ENCODE measurements around the gene DTX2.
"Not testable (repeated sequence)": the region's sequence is repeated elsewhere in the genome, so short reads cannot be mapped to it uniquely, and the experiment has no call there.

DTX2 gene

DNA sequence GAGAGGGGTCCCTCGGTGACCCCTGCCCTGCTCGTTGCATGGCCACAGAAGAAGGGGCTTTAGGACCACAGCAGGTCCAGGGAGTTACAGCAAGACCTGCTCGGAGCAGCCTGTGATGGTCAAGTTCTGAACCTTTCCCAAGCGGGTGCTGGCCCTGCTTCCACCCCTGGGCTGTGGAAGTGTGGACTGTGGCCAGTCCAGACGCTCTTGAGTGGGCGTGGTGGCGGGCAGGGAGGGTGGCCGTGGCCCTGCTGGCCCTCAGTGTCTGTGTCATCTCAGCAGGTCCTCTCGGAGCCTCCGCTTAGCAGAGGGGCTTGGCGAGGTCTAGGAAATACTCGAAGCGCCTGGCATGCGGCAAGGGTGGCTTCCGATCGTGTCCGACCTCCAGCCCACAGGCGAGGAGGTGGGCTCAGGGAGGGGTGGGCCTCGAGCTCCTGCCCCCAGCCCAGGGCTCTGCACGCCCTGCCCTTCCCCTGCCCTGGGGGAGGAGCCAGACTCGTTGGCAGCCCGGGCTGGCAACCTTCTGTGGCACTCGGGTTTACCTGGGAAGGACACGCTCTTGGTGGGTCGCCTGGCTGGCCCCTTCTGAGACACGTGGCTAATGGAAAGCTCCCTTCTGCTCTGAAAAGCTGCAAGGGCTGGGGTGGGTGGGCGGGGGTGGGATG, 36.5 kb downstream of the DTX2 start:
- not testable (repeated sequence) for DNase-seq

DNA sequence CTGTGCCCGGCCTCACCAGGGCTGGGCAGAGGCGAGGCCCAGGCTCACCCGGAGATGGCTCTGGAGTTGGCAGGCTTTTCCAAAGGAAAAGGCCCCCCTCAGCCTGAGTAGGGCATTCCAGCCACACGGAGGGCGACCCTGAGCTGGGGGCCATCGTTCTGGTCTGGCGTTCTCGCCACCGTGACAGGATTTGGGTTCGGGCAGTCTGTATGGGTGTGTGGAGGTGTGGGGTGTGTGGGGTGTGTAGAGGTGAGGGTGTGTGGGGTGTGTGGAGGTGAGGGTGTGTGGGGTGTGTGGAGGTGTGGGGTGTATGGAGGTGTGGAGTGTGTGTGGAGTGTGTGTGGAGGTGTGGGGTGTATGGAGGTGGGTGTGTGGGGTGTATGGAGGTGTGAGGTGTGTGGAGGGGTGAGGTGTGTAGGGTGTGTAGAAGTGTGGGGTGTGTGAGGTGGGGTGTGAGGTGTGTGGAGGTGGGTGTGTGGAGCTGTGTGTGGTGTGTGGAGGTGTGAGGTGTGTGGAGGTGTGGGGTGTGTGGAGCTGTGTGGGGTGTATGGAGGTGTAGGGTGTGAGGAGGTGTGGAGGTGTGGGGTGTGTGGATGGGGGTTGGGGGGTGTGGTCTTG, 37.2 kb downstream of the DTX2 start:
- DNase-seq: not testable (repeated sequence)

DNA sequence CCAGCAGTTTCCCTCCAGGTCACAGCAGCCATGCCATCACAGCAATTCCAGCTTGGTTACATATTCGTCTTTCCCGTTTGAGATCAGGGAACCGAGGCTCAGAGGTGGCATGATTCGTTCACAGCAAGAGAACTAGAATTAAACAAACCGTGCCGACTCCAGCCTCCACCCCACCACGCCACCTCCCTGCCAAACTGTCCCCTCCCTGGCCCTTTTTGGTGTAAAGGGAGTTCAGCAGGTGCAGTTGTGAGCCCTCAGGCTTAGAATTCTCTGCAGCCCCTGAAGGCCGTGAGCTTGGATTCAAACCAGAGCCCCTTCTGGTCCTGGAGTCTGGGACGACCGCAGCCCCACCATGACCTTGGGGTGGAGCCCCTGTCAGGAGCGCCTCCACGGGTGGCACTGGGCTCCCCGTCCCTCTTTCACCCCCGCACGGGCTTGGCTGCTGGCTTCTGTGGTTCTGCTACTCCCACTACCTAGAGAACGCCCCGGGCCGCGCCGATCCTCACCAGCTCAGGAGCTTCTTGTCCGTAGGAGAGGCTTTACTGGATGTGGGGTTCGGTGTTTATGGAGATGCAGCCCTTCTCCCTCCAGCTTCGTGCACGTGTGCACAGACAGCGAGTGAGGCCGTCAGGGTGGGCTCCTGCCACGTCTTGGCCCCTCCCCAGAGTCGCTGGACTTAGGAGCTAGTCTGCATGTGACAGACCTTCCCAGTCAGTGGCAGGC, 37.9 kb downstream of the DTX2 start:
- not testable (repeated sequence) for DNase-seq

DNA sequence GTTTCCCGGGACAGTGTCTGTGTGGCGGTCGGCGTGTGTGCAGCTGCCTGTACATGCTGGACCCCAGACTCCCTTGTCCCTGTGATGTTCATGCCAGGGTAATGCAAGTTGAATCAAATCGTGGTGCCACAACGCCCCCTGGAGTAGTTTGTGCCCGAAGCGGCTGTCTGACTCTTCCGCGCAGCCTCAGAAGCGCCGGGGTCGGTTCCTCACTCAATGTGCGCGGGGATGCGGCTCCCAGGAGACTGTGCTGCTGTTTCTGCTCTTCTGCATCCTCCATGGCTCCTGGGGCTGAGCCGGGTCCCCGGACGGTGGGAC, 38.4 kb downstream of the DTX2 start:
- not testable (repeated sequence) for DNase-seq

DNA sequence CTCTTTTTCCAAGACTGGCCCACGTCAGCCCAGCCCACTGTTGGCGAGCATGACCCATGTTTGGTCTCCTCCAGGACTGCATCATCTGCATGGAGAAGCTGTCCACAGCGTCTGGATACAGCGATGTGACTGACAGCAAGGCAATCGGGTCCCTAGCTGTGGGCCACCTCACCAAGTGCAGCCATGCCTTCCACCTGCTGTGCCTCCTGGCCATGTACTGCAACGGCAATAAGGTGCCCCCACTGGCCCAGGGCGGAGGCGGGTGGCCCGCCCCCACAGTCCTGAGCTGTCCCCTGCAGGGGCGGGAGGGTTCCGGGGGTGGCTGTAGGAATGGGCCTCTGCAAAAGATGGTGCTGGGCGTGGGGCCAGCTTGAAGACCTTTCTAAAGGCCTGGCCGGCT, 40.7 kb downstream of the DTX2 start:
- DNase-seq: not testable (repeated sequence)

DNA sequence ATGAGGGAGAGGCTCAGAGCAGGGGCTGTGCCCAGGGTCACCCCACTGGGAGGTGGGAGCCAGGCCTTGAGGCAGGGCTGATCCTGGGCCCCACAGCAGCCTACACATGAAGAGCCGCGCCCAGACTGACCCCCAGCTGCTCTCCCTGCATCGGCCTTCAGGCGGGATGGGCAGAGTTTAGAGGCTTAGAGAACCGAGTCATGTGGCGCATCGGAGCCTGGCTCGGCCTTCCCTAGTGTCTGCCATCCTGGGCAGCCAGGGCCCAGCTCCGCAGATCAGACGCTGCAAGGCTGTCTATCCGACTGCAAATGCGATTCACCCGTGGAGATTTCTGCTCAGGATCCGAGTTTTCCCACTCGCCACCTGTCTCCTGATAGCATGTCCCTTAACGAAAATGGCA, 41.3 kb downstream of the DTX2 start:
- not testable (repeated sequence) for DNase-seq

DNA sequence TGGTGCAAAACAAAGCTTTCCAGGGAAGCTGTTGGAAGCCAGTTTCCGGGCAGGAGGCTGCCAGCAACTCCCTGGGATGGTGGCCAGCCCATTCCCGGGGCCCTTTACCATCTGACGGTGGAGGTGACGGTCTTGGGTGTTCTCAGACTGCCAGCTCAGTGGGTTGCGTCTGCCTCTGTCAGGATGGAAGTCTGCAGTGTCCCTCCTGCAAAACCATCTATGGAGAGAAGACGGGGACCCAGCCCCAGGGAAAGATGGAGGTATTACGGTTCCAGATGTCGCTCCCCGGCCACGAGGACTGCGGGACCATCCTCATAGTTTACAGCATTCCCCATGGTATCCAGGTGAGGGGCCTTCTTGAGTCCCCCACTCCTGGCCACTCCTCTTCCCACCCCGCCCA, 41.7 kb downstream of the DTX2 start:
- not testable (repeated sequence) for DNase-seq

DNA sequence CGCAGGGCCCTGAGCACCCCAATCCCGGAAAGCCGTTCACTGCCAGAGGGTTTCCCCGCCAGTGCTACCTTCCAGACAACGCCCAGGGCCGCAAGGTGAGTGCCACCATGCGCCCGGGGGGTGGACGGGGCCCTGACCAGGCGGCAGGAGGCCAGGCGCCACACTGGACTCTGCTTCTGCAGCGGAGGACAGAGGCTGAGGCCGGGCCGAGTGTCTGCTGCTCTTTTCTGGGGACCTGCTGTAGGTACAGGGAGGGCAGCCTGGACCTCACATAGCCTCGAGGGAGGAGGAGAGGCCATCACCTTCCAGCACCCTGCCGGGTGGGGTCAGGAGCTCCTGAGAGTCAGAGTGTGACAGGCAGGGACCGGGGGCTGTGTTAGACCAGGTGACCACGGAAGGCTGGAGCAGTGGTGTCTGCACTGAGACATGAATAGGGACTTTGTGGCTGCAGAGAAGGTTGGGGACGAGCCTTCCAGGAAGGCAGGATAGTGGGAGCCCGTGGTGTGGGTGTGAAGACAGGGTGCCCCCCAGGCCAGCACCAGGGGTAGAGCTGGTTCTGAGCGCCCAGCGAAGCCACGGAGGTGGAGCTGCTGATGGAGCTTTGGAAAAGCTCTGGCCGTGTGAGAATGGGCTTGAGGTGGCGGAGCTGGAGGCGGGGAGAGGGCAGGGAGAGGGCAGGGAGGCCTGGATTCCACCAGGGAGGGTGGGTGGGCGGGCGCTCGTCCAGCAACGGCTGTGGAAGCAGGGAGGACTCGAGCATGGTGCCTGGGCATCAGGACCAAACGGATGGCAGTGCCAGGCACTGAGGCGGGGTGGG, 43.0 kb downstream of the DTX2 start:
- DNase-seq: not testable (repeated sequence)

DNA sequence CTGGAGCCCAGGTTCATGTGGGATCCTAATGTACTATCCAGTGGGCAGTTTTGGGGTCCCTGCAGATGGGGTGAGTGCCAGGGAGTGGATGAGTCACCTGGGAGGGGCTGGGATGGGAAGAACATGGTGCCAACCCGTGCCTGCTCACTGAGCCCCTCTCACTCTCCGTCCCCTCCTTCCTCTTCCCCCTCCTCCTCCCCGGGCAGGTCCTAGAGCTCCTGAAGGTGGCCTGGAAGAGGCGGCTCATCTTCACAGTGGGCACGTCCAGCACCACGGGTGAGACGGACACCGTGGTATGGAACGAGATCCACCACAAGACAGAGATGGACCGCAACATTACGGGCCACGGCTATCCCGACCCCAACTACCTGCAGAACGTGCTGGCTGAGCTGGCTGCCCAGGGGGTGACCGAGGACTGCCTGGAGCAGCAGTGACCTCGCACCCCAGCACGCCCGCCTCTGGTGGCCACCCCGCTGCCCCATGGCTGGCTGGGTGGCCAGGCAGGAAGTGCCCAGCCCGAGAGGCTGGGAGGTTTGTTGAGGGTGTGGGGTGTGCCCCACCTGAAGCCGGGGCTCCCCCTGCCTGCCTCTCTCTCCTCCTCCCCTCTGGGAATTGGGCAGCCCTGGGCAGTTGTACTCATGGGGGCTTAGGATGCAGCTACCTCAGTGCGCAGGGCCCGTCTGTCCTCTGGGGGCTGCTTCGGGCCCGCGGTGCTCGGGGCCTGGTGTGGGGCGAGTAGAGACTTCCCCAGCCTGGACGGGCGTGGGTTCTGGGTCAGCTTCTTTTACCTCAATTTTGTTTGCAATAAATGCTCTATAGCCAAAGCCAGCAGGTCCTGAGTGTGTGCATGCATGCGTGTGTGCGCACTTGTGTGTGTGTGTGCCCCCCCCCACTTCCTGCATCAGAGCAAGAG, 43.9 kb downstream of the DTX2 start:
- DNase-seq: no peak

DNA sequence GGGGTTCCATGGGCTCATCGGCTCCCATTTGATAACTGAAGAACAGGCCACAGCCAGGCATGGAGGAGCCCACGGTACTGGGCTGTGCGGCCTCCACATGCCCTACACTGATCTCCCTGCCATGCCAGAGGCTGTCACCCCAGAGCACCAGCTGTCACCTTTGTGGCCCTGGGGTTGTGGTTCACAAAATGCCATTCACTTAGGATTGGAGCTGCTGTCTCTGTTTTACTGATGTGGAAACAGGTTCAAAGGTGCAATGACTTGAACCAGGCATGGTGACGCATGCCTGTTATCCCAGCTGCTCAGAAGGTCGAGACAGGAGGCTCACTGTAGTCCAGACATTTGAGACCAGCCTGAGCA, 44.6 kb downstream of the DTX2 start:
- no peak for DNase-seq

DNA sequence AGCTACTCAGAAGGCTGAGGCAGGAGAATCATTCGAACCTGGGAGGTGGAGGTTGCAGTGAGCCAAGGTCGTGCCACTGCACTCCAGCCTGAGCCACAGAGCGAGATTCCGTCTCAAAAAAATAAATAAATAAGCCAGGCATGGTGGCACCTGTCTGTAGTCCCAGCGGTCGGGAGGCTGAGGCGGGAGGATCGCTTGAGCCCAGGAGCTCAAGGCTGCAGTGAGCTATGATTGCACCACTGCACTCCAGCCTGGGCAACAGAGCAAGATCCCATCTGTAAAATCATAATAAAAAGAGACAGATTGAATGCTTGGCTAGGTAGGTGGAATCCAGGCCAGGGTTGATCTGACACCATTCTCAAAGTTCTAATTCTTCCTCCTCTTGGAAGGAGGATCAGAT, 45.1 kb downstream of the DTX2 start:
- DNase-seq: not testable (repeated sequence)

DNA sequence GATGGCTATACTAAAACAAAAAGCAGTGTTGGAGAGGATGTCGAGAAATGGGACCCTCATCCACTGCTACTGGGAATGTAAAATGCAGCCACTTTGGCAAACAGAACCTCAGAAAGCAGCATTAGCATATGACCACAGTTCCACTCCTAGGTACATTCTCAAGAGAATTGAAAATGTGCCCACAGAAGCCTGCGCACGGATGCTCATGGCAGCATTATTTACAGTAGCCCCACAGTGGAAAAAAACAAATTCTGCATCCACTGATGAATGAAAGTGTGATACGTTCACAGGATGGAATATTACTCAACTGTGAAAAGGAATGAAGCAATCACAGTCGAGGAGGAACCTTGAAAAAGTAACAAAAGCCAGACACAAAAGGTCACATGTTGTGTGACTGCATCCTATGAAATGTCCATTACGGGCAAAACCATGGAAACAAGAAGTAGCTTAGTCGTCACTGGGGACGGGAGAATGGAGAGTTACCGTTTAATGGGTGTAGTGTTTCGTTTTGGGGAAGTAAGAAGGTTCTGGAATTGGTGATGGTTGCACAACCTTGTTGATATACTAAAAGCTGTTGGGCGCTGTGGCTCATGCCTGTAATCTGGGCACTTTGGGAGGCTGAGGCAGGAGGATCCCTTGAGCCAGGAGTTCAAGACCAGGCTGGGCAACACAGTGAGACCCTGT, 46.4 kb downstream of the DTX2 start:
- DNase-seq: no peak

DNA sequence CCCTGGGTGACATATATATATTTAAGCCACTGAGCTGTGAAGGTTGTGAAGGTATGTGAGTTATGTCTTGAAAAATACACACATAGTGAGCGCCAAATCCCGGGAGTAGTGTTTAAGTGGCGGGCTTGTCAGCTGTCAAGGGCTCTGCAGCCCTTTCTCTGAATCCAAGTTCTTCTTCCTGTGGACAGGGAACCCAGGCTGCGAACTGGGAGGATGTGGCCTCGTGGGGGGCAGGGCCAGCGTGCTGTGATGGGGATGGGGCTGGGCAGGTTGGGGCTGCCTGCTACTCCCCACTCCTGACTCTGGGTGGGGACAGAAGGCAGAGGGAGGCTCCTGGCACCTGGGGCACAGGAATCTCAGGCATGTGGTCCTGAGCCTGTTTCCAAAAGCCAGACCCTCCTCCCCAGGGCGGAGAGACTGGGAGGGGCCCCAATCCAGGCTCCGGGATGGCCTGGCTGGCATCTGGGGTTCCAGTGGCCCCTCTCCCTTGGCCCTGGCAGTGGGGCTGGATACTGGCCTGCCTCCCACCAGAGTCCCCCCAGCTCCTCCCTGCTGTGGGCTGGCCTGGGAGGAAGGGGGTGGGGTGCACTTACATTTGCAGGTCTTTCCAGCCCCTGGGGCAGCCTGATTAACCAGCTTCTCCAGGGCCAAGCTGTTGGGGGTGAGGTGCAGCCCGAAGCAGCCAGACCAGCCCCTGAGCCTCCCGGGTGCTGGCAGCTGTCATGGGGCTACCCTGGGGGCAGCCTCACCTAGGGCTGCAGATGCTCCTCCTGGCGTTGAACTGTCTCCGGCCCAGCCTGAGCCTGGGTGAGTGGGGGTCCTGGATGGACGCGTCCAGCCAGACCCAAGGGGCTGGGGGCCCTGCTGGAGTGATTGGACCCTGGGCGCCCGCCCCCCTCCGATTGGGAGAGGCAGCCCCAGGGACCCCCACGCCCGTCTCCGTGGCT, 48.7 kb downstream of the DTX2 start, which contains the start of gene UPK3B:
TSS of gene UPK3B (plus strand) at position 622 of the 947 bp plus-strand sequence. CDS start at position 723, 101 bp downstream.
- DNase-seq: no peak

DNA sequence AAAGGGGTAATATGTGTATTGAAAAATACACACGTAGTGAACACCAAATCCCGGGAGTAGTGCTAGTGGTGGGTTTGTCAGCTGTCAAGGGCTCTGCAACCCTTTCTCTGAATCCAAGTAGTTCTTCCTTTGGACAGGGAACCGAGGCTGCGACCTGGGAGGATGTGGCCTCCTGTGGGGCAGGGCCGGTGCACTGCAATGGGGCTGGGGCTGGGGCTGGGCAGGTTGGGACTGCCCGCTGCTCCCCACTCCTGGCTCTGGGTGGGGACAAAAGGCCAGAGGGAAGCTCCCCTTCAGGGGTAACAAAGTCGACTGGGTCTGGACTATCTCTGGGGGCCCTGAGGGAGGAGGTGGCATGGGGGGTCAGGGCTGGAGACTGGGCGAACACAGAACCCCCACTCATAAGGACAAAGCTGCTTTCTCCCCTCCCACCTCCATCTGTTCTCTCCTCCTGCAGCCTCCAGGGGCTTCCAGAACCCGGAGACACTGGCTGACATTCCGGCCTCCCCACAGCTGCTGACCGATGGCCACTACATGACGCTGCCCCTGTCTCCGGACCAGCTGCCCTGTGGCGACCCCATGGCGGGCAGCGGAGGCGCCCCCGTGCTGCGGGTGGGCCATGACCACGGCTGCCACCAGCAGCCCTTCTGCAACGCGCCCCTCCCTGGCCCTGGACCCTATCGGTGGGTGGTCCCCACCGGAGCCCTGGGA, 49.8 kb downstream of the DTX2 start:
- not testable (repeated sequence) for DNase-seq

DNA sequence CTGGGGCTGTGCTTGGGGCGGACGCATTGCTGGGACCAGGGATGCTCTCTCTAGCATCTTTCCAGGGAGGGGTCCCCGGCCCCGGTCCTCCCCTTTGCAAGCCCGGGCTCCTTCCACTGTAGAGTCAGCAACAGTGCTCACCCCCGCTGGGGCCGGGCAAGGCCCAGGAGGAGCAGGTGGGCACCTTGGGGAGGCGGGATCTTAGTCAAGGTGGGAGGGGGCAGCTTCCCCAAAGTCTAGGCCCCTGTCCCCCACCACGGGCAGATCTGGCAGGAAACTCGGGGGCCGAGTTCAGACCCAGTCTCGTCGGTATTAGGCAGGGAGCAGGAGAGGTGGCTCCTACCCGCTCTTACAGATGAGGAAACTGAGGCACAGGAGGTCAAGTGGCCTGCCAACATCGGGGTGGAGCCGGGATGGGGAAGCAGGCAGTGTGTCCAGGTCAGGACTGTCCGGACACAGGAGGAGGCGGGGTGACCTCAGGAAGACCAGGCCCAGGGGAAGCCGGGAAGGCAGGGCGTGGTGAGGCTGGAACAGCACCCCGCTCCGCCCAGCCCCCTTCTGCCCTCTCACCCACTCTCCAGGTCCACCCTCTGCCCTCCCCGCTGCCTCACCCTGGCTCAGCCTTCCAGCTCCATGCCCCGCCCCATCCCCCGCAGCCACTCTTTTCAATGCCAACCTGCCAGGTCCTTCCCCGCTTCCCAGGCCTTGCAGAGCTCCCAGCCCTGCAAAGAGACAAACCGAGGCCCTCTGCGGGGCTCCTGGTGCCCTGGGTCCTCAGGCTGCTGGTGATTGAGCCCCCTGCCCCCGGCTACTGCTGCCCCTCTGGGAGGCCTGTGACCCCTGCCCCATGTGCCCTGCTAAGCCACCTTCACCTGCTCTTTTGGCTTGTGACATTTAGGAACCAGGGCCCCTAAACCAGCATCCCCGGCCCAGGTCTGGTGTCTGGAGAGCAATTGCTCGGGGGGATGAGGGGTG, 50.7 kb downstream of the DTX2 start:
- not testable (repeated sequence) for DNase-seq

DNA sequence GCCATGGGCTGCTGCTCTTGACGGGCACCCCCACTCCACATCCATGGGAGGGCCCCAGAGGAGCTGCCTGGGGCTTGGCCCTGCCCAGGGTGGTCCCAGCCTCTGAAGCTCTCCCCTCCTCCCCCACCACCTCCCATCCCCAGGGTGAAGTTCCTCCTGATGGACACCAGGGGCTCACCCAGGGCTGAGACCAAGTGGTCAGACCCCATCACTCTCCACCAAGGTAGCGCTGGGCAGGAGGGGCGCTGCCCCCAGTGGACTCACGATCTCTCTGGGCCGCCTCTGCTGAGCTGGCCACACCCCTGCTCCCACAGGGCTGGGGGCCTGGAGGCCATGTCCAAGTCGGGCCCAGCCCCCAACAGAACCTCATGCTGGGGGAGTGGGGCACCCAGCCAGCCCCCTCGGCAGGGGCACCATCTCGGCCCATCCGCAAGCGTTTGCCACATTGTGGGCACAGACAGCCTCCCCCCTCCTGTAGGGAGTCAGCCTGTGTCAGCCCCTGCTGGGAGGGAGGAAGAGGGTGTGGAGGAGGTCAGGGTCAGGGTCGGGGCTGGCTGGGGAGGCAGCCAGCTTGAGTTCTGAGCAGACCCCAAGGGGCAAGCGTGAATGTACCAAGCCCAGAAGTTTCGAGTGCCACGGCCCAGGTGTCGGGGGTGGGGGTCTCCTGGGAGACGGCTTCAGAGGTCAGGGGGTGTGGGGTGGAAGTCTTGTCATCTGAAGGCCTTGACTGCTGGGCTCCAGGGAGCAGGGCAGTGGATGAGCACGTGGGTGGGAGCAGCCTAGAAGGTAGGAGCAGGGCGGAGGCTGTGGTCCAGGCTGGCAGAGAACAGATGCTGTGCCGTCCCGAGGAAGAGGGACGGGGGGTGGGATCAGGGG, 51.7 kb downstream of the DTX2 start:
- no peak for DNase-seq

Data from CD4-positive, alpha-beta T cell treated with Interleukin-17A for 4 hours (primary cell).